Right lobe of liver (tissue), 4 donors: ENCODE measurements around the gene DCDC1.

Source experiments
- CTCF ChIP-seq, 4 donors: fragments of 200-600 bp in 3 of 4; fragments of 450-650 bp in 1 of 4; IDR thresholded peaks; one replicate each; pipeline versions ENCODE4 v1.5.1 to v1.8.0; 2016 to 2022; ENCODE audit warnings: antibody characterized with exemption in 4 of 4, mild to moderate bottlenecking in 2 of 4
- POLR2A ChIP-seq: fragments of 450-650 bp; IDR thresholded peaks from one replicate; pipeline ENCODE4 v1.6.1; 2017; ENCODE audit warnings: antibody characterized with exemption, mild to moderate bottlenecking
- donor health status: DM: no; HTN: no; CAD: no.
- donor health status: DM: no; HTN: no; CAD: no.
- donor health status: DM: no; HTN: yes; CAD: no.

GRCh38 chr11:31107649-31108048 lies 261.9 kb downstream of the DCDC1 start:
- TF ChIP-seq CTCF (IDR thresholded peaks at IDR 0.05) (no peak), POLR2A (no peak)
